ENCODE data around the gene GLT8D2.

GLT8D2 gene

DNA sequence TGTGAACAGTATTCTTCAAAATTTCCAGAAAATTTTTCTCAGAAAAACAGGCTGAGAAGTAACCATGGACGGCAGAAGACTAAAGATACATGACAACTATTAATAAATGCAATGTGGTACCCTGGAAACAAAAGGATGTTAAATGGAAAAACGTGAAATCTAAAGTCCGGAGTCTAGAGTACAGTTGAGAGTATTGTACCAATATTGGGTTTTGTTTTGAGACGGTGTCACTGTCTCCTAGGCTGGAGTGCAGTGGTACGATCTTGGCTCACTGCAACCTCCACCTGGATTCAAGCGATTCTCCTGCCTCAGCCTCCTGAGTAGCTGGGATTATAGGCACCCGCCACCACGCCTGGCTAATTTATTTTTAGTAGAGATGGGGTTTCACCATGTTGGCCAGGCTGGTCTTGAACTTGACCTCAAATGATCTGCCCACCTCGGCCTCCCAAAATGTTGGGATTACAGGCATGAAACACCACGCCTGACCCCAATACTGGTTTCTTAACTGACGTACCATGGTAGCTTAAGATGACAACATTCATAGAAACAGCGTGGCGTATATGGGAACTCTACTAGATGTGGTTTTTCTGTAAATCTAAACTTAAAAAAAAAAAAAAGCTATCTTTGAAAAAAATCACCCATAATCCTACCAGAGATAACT lies 101.1 kb downstream of the GLT8D2 start:
- DNase-seq (ENCODE audit: low spot score): no peak

DNA sequence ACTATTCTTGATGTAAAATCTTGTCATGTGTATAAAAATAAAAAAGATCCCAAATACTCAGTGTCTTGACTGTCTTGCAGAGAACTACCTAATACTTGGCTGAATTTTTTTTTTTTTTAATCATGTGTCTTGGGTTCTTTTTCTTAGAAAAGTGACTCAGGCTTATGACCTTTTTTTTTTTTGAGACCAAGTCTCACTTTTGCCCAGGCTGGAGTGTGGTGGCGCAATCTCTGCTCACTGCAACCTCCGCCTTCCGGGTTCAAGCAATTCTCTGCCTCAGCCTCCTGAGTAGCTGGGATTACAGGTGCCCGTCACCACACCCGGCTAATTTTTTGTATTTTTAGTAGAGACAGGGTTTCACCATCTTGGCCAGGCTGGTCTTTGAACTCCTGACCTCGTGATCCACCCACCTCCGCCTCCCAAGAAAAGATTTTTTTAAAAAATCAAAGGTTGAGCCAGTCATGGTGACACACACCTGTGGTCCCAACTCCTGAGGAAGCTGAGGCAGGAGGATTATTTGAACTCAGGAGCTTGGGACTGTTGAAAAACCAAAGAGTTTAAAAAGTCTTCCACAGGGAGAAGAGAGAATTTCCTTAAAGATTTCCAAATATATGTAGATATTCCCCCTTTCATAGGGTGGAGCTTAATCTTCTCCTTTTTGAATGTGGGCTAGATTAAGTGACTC lies 102.0 kb downstream of the GLT8D2 start:
- DNase-seq (ENCODE audit: low spot score): no peak

DNA sequence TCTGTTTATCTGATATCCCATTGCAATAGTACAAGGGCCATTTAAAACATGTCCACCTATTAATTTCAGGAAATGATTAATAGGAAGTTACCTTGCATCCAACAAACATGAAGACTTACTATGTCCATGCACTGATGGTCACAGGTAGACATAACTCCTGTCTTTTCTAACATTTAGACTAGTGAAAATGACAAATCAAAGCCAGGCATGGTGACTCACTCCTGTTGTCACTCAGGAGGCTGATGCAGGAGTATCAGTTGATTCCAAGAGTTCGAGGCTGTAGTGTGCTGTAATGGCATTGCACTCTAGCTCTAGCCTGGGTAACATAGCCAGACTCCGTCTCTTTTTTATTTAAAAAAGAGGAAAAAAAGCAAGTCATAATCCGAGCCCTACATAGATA lies 105.0 kb downstream of the GLT8D2 start:
- no peak for DNase-seq (ENCODE audit: low spot score)
